HEK293T (cell line): Measurements from ENCODE around the gene APBB2.

Experiments used
- CTCF ChIA-PET: fragments of 350-600 bp; formaldehyde crosslinking; extraction: SDS; loops from one replicate; lab custom pipeline; 2021; ENCODE audit warnings: antibody characterized with exemption, inconsistent platforms; lab: Yijun Ruan, JAX
- POLR2A ChIA-PET: fragments of 350-600 bp; formaldehyde crosslinking; extraction: SDS; loops from one replicate; lab custom pipeline; 2020; ENCODE audit warnings: antibody characterized with exemption, inconsistent platforms; lab: Yijun Ruan, JAX
- DNase-seq: peaks from one replicate; pipeline ENCODE4 v3.0.0; 2012; ENCODE audit warnings: mixed read lengths; ENCODE audit errors: extremely low spot score
- ARNT ChIP-seq: fragments of 450-650 bp; IDR thresholded peaks from 2 replicates; pipeline ENCODE4 v1.6.1; 2017; ENCODE audit warnings: mild to moderate bottlenecking
- BHLHE40 ChIP-seq: fragments of 450-650 bp; IDR thresholded peaks from 2 replicates; pipeline ENCODE4 v1.6.1; 2016; ENCODE audit warnings: mild to moderate bottlenecking, moderate library complexity, borderline replicate concordance
- CTBP1 ChIP-seq: fragments of 450-650 bp; IDR thresholded peaks from 2 replicates; pipeline ENCODE4 v1.6.1; 2016; ENCODE audit warnings: borderline replicate concordance
- ELF4 ChIP-seq: fragments of 450-650 bp; IDR thresholded peaks from 2 replicates; pipeline ENCODE4 v1.6.1; 2017; ENCODE audit warnings: antibody characterized with exemption
- FOXA1 ChIP-seq: fragments of 450-650 bp; IDR thresholded peaks from 2 replicates; pipeline ENCODE4 v1.6.1; 2016; ENCODE audit warnings: mild to moderate bottlenecking
- FOXK2 ChIP-seq: fragments of 450-650 bp; IDR thresholded peaks from 2 replicates; pipeline ENCODE4 v1.6.1; 2016; ENCODE audit warnings: mild to moderate bottlenecking
- FOXM1 ChIP-seq: fragments of 450-650 bp; IDR thresholded peaks from 2 replicates; pipeline ENCODE4 v1.6.1; 2017; ENCODE audit warnings: mild to moderate bottlenecking, borderline replicate concordance
- HDGF ChIP-seq: fragments of 450-650 bp; IDR thresholded peaks from 2 replicates; pipeline ENCODE4 v1.6.1; 2017; ENCODE audit warnings: antibody characterized with exemption, borderline replicate concordance
- L3MBTL2 ChIP-seq: fragments of 450-650 bp; conservative IDR thresholded peaks from 2 replicates; pipeline ENCODE4 v1.6.1; 2016; ENCODE audit warnings: mild to moderate bottlenecking
- LEF1 ChIP-seq: fragments of 450-650 bp; IDR thresholded peaks from 2 replicates; pipeline ENCODE4 v1.6.1; 2017; ENCODE audit warnings: mild to moderate bottlenecking, borderline replicate concordance
- NFRKB ChIP-seq: fragments of 450-650 bp; IDR thresholded peaks from 2 replicates; pipeline ENCODE4 v1.6.1; 2016; ENCODE audit warnings: mild to moderate bottlenecking, moderate library complexity
- PKNOX1 ChIP-seq: fragments of 450-650 bp; IDR thresholded peaks from 2 replicates; pipeline ENCODE4 v1.6.1; 2016
- SP1 ChIP-seq: fragments of 450-650 bp; IDR thresholded peaks from 2 replicates; pipeline ENCODE4 v1.6.1; 2017
- SUZ12 ChIP-seq: fragments of 450-650 bp; IDR thresholded peaks from 2 replicates; pipeline ENCODE4 v1.6.1; 2016; ENCODE audit warnings: mild to moderate bottlenecking
- TARDBP ChIP-seq: fragments of 450-650 bp; IDR thresholded peaks from 2 replicates; pipeline ENCODE4 v1.6.1; 2016
- ZNF384 ChIP-seq: fragments of 450-650 bp; IDR thresholded peaks from 2 replicates; pipeline ENCODE4 v1.6.1; 2016

Gene APBB2

DNA sequence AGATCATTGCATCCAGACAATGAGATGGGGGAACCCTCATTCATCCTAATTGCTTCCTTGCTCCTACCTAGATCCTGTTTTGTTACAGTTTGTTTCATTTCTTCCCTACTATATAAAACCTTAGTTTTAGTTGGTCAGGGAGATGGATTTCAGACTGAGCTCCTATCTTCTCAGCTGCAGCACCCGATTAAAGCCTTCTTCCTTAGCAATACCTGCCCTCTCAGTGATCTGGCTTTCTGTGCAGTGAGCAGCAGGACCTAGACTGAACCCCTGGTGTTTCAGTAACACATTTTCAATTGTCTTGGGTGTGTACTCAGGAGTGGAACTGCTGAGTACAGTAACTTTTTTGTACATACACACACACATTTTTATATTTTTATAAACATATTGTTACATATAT, 187.4 kb downstream of the APBB2 start:
- ChIA-PET POLR2A (no interaction called here), CTCF (interaction anchor here (0.7 kb wide), 1 partner anchor 42 kb away, joined by 3 read pairs; no protein-coding TSS in a partner anchor)
- TF ChIP-seq FOXM1 (no peak), SP1 (no peak), LEF1 (no peak), BHLHE40 (no peak)
- DNase-seq: no peak

GRCh38 chr4:41025824-41026223, 188.5 kb downstream of the APBB2 start:
- ChIA-PET CTCF (no interaction called here), POLR2A (no interaction called here)
- TF ChIP-seq CTBP1: no peak
- no peak for TF ChIP-seq BHLHE40
- no peak for TF ChIP-seq FOXK2
- TF ChIP-seq LEF1: no peak
- TF ChIP-seq ZNF384: no peak
- no peak for TF ChIP-seq HDGF
- no peak for TF ChIP-seq SUZ12
- no peak for TF ChIP-seq ARNT
- no peak for TF ChIP-seq NFRKB
- TF ChIP-seq TARDBP: no peak
- TF ChIP-seq FOXA1: no peak
- no peak for DNase-seq

DNA sequence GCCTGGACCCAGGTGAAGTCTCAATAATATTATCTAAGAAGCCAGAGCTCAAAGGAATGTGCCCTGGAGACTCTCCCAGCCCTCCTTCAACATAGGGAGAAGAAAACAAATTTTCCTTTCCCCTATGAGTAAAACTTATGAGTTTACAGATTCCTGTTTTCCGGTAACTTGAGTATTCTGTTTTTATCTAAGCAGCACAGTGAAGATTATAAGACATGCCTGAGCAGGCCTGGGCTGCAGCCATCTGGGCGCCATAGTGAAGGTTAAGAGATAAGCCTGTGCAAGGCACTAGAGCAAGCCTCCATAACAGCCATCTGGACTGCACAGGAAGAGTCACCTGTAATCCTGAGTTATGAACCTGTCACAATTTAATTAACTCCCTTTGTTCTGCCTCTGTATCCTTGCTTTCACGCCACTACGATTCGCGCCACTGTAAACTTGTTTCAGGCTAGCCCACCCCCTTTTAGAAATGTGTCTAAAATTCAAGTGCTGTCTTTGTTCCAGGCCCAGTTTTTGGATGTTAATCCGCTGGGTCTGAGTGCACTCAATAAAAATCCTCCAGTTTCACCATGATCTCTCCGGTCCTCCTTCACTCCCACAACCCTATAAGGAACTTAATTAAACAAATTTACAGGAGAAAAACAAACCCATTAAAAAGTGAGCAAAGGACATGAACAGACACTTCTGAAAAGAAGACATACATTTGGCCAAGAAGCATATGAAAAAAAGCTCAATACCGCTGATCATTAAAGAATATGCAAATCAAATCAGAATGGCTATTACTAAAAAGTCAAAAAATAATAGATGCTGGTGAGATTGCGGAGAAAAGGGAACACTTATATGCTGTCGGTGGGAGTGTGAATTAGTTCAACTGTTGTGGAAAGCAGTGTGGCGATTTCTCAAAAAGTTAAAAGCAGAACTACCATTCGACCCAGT, 189.5 kb downstream of the APBB2 start:
- no peak for DNase-seq
- TF ChIP-seq HDGF (no peak), FOXA1 (no peak), FOXM1 (no peak), L3MBTL2 (no peak), ARNT (no peak), SUZ12 (no peak), NFRKB (no peak), TARDBP (no peak), BHLHE40 (no peak), ZNF384 (no peak), ELF4 (no peak), PKNOX1 (no peak), FOXK2 (no peak), SP1 (no peak), CTBP1 (no peak), LEF1 (no peak)
- ChIA-PET CTCF (no interaction called here), POLR2A (interaction anchor here (0.6 kb wide), 1 partner anchor 534 kb away, joined by 3 read pairs; no protein-coding TSS in a partner anchor)

- no peak for TF ChIP-seq ARNT
- TF ChIP-seq L3MBTL2: no peak
- no peak for TF ChIP-seq LEF1
- TF ChIP-seq FOXA1: no peak
- TF ChIP-seq FOXK2: no peak
- TF ChIP-seq NFRKB: no peak
- no peak for TF ChIP-seq HDGF
- TF ChIP-seq ZNF384: no peak
- TF ChIP-seq PKNOX1: no peak
- no peak for TF ChIP-seq ELF4
- no peak for TF ChIP-seq FOXM1
- TF ChIP-seq CTBP1: no peak
- no peak for TF ChIP-seq TARDBP
- no peak for TF ChIP-seq SP1
- no peak for TF ChIP-seq SUZ12
- no peak for TF ChIP-seq BHLHE40
- ChIA-PET CTCF (no interaction called here), POLR2A (no interaction called here)
Measured at GRCh38 chr4:41022116-41022515, 192.2 kb downstream of the APBB2 start.

GRCh38 chr4:41015016-41015675, 199.2 kb downstream of the APBB2 start:
- ChIA-PET CTCF (interaction anchor here (0.5 kb wide), 1 partner anchor 59 kb away, joined by 3 read pairs; no protein-coding TSS in a partner anchor), POLR2A (no interaction called here)
- no peak for DNase-seq
- TF ChIP-seq FOXA1 (no peak), FOXK2 (no peak), BHLHE40 (no peak), SP1 (no peak), ZNF384 (no peak), ELF4 (no peak), LEF1 (no peak), FOXM1 (no peak), SUZ12 (no peak), PKNOX1 (no peak), ARNT (no peak), CTBP1 (no peak)

More at GRCh38 chr4:41022116-41022515, 192.2 kb downstream of the APBB2 start:
- no peak for DNase-seq
